NK-92 treated with Interleukin-12 subunit alpha and Interleukin-12 subunit beta, amount 100 ng/mL, for 24 hours (cell line): ENCODE results near the gene ASGR1.
A peak's percentile ranks its signal among the peaks of the same experiment; 100 is the strongest.

Source experiments
- DNase-seq: peaks from one replicate; lab custom pipeline; 2025; lab: John Stamatoyannopoulos, UW

ASGR1 gene

DNA sequence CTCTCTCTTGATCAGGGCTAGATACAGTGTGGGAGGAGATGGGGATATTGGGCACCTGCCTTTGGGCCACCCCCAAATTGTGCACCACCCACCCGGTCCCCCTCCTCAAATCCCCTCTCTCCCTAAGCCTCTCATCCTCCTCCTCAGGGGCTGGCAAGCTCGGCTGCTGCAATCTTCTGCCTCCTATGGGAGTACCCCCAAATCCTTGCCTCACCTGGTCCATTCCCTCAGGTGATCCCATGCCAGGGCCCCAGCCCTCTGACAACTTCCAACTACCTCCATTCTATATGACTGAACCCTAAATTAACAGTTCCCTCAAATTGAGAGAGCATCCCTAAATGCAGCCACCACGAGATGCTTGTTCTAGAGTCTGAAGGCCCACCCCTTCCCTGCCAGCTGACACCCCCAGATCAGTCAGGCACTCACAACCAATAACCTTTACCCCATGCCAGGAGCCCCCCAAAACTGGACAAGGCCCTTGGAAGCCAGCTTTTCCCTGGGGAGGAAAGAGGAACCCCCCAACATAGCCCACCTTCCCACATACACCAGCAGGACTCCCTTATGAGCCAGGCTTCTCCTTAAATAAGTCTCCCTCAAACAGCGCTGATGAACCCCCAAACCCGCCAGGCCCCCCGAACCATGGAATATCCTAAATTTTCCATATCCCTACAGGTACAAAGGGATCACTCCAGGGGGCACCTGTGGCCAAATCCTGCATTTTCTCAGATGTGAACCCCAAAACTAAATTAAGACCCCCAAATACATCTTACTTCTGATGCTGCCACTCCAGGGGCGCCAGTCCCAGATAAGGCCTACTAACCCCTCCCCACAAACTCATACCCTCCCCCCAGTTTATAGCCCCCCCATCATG, 37.3 kb upstream of the ASGR1 start:
- DNase-seq, result no peak

DNA sequence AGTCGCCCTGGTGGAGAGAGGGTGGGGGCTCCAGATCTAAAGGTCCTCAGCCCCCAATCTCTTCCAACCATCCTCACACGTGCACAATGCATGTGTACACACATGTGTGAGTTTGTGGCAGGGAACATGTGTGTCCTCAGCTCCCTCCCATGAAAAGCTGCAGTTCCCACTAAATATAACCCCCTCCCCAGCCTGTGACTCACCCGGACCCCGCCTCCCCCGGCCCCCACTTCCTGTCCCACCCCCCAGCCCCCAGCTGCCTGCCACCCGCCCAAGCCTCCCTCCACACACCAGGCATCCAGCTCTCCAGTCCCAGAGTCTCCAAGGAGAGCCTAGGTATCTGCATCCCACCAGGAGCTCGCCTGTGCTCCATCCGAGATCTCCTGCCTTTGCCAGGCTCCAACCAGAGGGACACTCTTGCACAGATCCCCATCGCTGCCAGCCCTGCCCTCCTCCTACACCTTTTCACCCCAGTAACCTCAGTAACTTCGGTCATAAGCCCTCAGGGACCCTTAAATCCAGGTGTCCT, 36.5 kb upstream of the ASGR1 start:
- no peak for DNase-seq

DNA sequence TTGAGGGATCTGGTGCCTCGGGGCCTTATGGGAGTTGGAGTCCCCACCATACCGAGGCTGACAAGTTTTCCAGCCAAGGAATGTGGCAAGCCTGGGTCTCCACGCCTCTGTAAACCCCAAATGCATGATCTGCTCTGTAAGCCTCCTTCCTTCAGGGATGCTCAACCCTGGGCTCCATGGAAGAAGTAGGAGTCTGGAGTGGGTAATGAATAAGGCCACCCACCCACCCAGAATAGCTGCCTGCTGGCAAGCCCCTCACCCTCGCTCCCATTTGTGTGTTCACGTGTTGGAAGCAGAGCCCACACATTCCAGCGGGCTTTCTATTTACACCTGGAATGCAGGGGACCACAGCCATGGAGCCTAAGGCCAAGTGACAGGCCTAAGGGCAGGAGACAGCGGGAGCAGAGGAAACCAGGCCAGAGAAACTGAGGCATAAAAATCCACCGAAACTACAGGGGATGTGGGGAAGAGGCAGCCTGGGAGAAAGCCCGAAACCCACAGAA, 36.0 kb upstream of the ASGR1 start:
- no peak for DNase-seq

DNA sequence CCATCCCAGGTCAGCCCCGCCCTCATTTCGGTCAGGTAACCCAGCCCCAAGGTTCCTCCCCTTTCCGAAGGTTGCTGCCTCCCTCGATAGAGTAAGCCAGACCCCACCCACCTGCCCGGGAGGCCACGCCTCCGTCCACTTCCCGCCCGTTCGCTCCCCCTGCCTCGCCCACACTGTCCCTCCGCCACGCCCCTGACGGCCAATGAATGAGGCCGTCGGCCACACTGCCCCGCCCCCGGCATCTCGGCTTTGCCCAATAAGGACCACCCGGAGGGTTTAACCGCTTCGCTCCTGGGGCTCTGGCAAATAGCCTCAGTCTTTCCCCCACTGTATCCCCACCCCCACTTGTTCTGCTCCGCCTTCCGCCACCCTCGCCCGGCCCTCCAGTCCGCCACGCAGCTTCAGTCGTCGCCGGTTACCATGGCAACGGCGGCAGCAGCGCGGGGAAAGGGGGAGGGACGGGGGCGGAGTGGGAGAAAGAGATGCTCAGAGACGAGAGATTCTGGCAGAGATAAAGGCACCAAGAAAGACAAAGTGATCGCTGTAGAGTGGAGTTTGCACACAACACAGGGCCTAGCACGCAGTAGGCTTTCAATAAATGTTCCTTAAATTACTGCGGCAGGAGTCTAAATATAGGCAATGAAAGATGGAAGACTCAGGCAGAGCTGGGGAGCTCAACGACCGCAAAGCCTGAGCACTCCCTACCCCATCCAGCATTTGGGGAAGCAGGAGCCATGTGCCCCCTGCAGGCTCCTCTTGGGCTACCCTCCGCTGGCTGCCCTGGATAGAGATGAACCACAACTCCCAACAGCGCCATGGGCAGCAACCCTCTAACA, 35.3 kb upstream of the ASGR1 start:
- DNase-seq, result peak; percentile 92

DNA sequence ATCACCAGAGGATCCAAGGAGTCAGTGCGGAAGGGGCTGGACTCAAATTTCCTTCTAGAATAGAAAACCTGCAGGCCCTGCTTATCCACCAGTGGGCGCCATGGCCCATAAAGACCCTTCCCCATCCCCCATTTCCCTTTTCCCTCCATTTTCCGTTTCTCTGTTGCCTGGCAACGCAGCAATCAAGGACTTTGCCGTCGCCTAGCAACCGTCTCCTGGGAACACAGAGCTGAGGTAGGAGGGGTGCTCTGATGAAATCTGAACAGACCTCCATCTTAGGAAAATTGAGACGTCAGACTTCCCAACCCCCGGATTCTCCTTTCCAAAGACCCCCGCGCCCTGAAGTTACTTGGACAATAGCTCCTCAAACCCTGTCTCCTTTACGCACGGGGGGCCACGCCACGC, 34.7 kb upstream of the ASGR1 start:
- no peak for DNase-seq

DNA sequence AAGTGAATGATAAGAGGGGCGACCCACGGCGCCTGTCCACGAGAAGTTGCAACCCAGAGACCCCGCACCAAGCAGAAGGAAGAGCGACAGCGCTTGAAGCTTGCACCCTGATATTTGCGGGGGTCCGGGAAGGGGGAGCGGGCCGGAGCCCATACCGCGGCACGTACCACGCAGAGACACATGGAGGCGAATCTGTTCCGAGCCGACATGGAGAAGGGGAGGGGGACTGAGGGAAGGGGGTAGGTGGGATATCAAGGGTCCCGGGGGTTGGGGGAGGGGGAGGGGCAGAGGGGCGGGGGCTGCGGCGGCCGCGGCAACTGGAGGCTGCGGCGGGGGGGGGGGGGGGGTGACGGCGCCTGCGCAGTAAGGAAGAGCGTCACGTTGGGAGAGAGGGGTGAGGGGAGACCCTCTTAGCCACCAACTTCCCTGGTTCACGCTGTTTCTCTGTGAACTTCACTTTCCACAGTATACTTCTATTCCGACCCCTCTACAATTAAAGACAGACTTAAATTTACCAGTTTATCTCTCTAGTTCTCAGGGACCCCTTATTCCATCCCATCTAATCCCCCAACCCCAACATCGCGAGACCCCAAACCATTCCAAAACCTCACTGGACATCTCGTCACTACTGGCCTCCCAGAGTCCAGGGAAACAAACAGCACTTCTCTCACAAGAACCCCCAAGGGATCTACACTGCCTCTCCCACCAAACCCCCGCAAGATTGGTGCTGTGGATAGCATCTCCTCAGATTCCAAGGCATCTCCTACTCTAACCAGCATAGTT, 32.5 kb upstream of the ASGR1 start:
- DNase-seq, result no peak

DNA sequence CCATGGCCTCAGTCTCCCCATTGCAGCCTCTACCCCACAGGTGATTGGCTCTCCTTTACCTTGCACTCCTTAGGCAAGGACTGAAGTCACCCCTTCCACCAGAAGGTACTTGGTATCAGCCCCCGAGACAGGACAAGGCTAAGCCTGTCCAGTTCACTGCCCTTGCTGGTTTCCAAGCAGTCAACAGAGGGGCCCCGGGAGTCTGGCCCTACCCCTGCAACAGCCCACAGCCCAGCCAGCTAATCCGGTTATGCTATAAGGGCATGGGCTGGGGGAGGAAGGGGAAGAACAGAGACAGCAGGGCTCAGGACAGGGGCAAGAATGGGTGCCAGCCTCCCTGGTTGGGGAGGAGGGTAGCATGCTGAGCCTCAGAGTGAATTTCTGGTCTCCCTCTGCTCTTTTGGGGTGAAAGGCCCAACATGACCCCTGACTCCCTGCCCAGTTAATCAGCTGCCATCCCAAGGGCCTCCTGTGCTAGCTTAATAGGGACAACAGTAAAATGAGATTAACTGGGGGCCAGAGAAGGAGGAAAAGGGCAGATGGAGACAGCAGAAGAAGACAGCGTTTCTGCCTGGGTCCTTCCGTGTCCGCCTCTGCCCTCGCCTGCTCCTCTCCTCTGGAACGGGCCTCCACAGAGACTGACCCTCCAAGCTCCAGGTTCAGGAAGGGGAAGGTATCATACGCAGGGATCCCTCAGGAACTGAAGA, 29.7 kb upstream of the ASGR1 start:
- no peak for DNase-seq

DNA sequence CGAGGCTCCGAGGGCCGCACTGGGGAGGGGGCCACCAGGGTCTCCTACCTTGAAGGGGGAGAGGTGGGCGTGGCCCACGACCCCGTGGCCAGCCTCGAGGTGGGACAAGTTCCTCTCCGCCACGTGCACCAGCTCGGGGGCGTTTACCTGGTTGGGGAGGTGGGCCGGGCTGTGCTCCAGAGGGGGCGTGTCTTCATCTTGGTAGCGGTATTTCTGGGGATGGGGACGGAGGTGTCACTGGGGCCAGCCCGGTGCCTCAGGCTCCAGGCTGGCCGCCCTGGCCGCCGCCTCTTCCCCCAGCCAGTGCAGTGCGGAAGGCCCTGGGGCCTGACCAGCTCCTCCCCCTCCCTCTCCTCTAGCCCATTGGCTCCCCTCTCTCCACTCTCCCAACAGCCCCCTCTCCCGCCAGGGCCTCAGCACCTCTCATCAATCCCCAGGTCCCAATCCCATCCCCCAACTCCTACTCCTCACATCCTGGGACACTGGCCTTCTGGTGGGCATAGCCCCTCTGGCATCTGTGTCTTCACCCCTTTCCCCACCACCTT, 28.9 kb upstream of the ASGR1 start:
- no peak for DNase-seq

DNA sequence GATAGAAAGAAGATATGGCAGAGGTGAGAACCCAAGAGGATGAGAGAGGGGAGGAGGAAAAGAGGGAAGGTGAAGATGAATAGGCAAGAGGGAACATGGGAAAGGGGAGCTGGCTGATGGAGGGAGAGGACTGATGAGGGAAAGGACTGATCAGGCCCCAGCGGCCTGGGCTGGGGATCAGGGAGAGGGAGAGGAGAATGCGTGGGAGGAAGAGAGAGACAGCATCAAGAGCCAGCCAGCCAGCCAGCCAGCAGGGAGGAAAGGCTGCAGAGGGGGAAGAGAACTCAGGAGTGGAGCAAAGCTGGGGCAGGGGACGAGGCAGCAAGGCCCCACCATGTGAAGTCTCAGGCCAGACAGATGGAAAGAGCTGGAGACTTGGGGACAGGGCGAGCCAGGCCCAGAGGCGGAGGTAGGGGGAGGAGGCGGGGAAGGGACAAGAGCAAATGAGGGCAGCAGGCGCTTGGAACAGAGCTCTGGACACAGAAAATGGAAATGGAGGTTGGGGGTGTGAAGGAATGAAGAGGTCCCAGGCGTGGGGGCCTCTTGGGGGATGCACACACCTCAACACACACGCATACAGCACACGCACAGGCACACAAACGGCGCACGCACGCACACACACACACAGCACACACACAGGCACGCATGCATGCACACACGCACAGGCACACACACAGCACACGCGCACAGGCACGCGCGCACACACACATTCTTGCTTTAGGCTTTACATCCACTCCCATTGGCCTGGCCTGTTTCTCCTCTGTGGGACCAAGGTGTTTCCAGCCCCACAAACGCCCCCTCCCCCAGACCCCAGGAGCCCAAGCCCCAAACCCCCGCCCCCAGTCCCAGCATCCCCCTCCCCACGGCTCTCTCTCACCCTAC, 28.2 kb upstream of the ASGR1 start:
- no peak for DNase-seq

DNA sequence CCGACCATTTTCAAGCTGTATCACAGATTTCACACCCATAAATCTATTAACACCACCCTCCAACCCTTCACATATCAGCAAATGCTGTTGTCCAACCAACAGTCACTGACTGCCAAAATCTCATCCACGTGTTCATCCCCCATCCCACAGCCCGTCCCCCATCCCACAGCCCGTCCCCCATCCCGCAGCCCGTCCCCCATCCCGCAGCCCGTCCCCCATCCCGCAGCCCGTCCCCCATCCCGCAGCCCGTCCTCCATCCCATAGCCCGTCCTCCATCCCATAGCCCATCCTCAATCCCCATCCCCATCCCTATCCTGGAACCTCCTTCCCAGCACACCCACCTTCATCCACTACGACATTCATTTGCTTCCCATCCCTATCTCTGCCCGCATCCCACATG, 26.4 kb upstream of the ASGR1 start:
- DNase-seq, result no peak

DNA sequence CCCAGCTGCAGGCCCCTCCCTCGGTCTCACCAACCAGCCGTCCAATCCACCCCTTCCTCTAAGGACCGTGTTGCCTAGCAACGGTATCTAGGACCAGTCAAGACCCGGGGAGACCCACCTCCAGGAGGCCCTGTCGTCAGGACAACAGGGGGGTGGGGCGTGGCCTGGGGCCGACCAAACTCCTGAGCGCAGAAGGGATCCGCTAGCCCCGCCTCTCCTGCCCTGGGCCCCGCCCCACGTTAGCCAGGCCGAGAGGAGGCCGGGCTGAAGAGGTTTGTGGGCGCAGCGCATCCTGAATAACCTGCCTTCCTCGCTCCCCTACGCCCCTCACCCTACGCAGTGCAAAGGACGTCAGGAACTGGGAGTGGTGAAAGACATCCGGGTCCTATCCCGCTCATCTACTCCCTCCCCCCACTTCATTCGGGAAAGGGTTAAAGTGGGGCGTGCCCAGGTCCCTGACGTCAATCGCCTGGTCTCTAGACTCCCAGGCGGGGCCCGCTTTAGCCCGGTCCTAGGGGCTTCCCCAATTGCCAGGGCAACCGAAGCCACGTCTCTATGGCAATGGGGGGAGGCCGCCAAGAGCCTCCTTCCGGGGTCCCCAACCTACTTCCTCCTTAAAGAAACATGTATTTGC, 25.8 kb upstream of the ASGR1 start:
- DNase-seq, result no peak

DNA sequence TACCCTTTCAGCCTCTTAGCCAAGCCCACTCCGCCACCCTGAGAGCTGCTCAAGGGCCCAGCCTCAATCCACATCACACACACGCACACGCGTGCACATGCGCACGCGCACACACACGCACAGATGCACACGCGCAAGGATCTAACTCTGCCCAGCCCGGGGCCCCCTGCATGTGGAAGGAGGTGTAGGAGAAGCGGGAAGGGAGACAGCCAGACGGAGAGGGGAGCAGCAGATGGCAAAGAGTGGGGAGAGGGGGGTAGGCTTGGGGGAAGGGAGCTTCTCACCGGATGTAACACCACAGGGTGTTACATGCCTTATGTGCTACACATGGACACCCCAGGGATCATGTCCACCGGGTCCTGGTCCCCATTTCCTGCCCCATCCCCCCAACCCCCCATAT, 25.2 kb upstream of the ASGR1 start:
- no peak for DNase-seq

DNA sequence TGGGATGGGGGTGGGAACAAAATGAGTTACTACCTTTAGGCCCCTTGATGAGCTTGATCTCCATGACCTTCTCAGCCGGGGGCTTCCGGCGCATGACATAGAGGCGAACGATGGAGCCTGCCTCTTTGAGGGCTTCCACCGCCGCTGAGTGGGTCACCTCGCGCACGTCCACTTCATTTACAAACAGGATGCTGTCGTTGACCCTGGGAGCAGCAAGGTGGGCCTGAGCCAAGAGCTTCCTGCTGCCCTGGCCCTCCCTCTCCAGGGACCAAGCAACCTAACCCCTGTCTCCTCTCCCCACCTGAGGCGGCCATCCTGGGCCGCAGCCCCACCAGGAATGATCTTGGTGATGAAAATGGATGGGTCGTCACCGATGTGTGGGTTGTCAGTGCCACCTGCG, 24.2 kb upstream of the ASGR1 start:
- DNase-seq, result no peak

DNA sequence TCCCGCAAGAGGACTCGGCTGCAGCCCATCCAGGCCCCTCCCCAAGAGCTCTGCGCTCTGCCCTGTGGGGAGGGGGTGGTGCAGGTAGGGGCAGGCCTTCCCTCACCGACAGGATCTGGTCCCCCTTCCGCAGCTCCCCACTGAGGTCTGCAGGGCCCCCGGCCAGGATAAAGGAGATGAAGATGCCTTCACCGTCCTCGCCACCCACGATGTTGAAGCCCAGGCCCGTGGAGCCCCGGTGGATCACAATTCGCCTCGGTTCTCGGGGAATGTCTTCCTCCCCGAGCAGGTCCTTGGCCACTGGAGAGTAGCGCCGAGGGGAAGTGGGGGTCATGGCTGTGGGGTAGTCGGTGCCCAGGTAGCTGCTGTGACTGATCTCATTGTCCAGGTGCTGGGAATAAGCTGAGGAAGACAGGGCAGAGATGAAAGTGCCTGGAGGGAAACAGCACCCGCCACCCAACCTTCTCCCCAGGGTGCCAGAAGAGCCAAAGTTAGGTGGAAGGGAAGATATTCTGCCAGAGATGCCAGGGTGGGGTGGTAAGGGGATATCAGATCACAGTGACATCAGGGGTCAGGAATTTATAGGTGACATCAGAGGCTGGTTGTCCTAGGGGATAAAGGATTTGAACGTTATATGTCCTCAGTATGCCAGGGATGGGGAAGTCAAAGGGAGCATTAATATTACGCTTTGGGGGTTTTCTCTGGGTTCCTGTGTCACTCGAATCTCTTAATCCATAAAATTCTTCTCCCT, 17.7 kb upstream of the ASGR1 start:
- no peak for DNase-seq

DNA sequence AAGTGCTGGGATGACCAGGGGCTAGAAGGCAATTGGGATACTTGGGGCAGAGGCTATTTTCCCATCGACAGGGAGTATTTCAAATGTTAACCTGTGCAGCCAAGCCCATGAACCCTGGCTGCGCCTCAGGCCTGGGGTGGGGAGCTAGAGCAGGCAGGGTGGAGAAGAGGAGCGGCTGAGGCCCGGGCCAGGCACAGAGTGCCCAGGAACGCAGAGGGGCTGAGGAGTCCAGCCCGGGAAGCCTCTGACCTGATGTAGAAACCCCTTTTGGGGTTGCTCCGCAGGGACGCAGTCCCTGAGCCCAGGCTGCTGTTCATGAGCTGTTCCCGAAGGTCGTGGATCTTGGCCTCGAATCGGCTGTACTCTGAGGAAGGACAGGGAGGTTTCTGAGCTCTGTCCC, 16.8 kb upstream of the ASGR1 start:
- DNase-seq, result no peak

DNA sequence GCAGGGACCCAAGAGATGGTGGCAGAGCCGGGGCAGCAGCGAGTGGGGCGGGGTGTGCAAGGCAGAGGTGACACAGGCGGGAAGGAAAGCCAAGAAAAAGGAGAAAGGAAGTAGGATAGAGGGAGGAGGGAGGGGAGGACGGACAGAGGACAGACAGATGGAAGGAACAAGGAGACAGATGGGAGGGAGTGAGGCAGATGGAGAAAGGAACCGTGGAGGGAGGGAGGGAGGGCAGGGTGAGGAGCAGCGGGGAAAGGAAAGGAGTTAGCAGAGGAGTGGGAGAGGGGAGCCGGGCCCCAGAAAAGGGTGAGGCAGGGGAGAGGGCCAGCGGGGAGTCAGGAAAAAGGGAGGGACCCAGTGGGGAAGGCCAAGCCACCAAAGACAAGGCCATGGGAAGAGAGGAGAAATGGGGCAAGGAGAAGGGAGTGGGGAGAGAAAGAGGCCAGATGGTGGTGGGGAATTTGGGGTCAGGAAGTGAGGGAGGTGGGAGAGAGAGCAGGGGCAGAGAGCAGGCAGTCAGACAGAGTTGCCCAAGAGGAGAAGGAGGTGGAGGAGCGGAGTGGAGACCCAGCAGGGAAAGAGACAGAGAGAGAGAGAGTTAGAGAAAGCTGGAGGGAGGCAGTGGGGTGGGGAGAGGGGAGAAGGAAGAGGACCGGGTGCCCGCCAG, 13.2 kb upstream of the ASGR1 start:
- no peak for DNase-seq

DNA sequence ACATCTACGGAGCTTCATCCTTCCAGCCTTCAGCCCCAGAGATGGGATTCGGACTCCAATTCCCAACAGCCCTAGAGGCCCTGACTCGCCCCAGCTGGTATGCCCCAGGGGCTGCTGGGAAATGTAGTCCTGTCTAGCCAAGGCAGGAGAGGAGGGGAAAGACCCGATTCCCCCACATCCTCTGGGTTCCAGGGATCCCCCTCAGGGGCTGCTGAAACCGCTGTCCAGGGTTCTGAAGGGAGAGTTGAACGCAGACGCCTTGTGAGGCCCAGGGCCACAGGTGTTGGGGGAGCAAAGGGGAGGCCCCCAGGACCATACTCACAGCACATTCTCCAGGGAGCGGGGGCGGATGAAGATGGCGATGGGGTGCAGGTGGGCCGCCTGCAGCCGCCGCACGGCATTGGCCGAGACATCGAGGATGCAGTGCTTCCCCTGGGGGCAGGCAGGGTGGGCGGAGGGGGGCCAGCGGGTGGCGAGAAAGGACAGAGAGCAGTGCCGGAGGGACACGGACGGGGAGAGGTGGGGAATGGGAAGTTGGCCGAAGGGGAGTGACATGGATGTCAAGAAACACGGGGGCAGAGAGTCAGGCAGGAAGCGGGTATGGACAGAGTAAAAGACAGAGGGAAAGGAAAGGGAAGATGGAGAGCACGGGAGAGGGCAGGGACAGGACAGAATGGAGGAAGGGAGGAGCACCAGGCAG, 12.6 kb upstream of the ASGR1 start:
- DNase-seq, result no peak

DNA sequence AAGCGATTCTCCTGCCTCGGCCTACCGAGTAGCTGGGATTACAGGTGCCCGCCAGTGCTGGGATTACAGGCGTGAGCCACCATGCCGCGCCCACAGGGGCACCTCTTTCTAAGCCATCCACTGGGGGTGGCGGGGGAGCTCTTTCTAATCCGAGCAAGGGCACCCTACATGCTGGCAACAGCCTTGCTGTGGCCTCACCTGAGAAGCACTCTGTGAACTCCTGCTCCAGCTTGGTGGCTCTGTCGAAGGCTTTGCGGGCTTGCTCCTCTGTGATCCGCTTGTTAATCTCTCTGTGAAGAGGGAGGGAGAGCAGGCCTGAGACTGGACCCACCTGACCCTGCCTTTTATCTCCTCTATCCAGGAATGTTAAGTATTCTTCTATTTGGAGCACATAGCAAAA, 11.9 kb upstream of the ASGR1 start:
- DNase-seq, result no peak
